CD4-positive, CD25-positive, alpha-beta regulatory T cell (primary cell): ENCODE results near the gene RNPEP. TPM values are rescaled to one million over a fixed set of nuclear protein-coding genes. Genes with fewer than 3 reads are reported as not detected.
A peak's percentile ranks its signal among the peaks of the same experiment; 100 is the strongest.

ENCODE experiments used
- ATAC-seq, 2 donors: fragments of 150-1000 bp; cut with Tn5 transposase; one replicate each; pipeline ENCODE4 v1.10.0; 2021; ENCODE audit warnings: low read depth in 2 of 2, moderate number of reproducible peaks in 2 of 2, moderate library complexity in 1 of 2
- DNase-seq, 3 donors: peaks; one replicate each; pipeline versions ENCODE4 v3.0.0 to v3.0.0-alpha.2; 2012 to 2022; ENCODE audit warnings: mixed read lengths in 1 of 3
- H3K27ac ChIP-seq: one replicate; pipeline ENCODE4 v1.7.0; 2013; ENCODE audit warnings: mild to moderate bottlenecking, low read length; ENCODE audit not compliant: insufficient read depth, poor library complexity, severe bottlenecking
- H3K27me3 ChIP-seq: one replicate; pipeline ENCODE4 v1.7.0; 2013; ENCODE audit warnings: low read length; ENCODE audit not compliant: control insufficient read depth, insufficient read depth
- H3K36me3 ChIP-seq: one replicate; pipeline ENCODE4 v1.7.0; 2013; ENCODE audit warnings: mild to moderate bottlenecking, low read length, moderate library complexity; ENCODE audit not compliant: control insufficient read depth, insufficient read depth
- H3K4me1 ChIP-seq: 2 replicates; pipeline ENCODE4 v1.7.0; 2013; ENCODE audit warnings: mild to moderate bottlenecking, low read length; ENCODE audit not compliant: insufficient read depth, control insufficient read depth, poor library complexity, severe bottlenecking
- H3K4me3 ChIP-seq: one replicate; pipeline ENCODE4 v1.7.0; 2013; ENCODE audit warnings: low read depth, mild to moderate bottlenecking, low read length, moderate library complexity
- H3K9me3 ChIP-seq, 2 experiments: 1 replicate in 1 of 2; 2 replicates in 1 of 2; pipeline ENCODE4 v1.7.0; 2013; ENCODE audit warnings: low read length in 2 of 2, mild to moderate bottlenecking in 1 of 2, moderate library complexity in 1 of 2; ENCODE audit not compliant: control insufficient read depth in 2 of 2
- H3K27ac Mint-ChIP-seq, 3 donors: one replicate each; pipeline ENCODE4 v1.8.0; 2020 to 2022; ENCODE audit warnings: mild to moderate bottlenecking in 3 of 3, mixed read lengths in 3 of 3, moderate library complexity in 2 of 3
- H3K27me3 Mint-ChIP-seq: one replicate; pipeline ENCODE4 v1.8.0; 2022; ENCODE audit warnings: mild to moderate bottlenecking, mixed read lengths
- H3K36me3 Mint-ChIP-seq: one replicate; pipeline ENCODE4 v1.8.0; 2020; ENCODE audit warnings: mixed read lengths
- H3K4me1 Mint-ChIP-seq, 4 donors: one replicate each; pipeline ENCODE4 v1.8.0; 2020 to 2022; ENCODE audit warnings: mixed read lengths in 4 of 4, mild to moderate bottlenecking in 1 of 4
- H3K4me3 Mint-ChIP-seq, 4 donors: one replicate each; pipeline ENCODE4 v1.8.0; 2020 to 2022; ENCODE audit warnings: mild to moderate bottlenecking in 4 of 4, mixed read lengths in 4 of 4, moderate library complexity in 3 of 4
- H3K9me3 Mint-ChIP-seq, 7 donors: one replicate each; pipeline ENCODE4 v1.8.0; 2020 to 2022; ENCODE audit warnings: mixed read lengths in 7 of 7, mild to moderate bottlenecking in 3 of 7, moderate library complexity in 2 of 7
- polyA plus RNA-seq, 4 donors: library from polyadenylated mRNA; unstranded; fragments of 300-500 nt; fragmentation: Illumina TruSeq; gene quantifications; one replicate each; pipeline ENCODE4 v1.2.3, GENCODE V29; 2021
- total RNA-seq: library from RNA; stranded (reverse); gene quantifications from one replicate; pipeline ENCODE4 v1.2.3, GENCODE V29; 2022

Gene RNPEP
- total and polyA plus RNA-seq, 5 donors from 2014 or later = 29.8 to 51.2 (median 31.8) TPM

- peaks cover 0 to 9% (median 9%) of the 10 kb centered on the region in 4 donors for H3K4me1 Mint-ChIP-seq
- DNase-seq (no peak), ATAC-seq (no peak)
- no peaks in the 10 kb centered on the region for H3K27me3 Mint-ChIP-seq
- Histone ChIP-seq H3K27me3 (no peaks in the 10 kb centered on the region), H3K4me3 (no peak overlapping the region), H3K4me1 (no peaks in the 10 kb centered on the region), H3K36me3 (peaks cover 70% of the 10 kb centered on the region), H3K9me3 (no peaks in the 10 kb centered on the region), H3K27ac (no peak overlapping the region)
- H3K9me3 Mint-ChIP-seq = no peaks in the 10 kb centered on the region
- no peak overlapping the region for H3K4me3 Mint-ChIP-seq
- H3K36me3 Mint-ChIP-seq = peaks cover 31% of the 10 kb centered on the region
- no peak overlapping the region for H3K27ac Mint-ChIP-seq
Measured at GRCh38 chr1:201964261-201964660, 18.2 kb upstream of the RNPEP start.

GRCh38 chr1:201966171-201966570, 16.3 kb upstream of the RNPEP start:
- Mint-ChIP-seq H3K27ac (no peak overlapping the region), H3K27me3 (no peaks in the 10 kb centered on the region), H3K4me3 (no peak overlapping the region), H3K9me3 (no peaks in the 10 kb centered on the region), H3K4me1 (peaks cover 0 to 9% (median 7%) of the 10 kb centered on the region in 4 donors), H3K36me3 (peaks cover 31% of the 10 kb centered on the region)
- no peaks in the 10 kb centered on the region for H3K4me1 ChIP-seq
- DNase-seq = no peak
- H3K27ac ChIP-seq = no peak overlapping the region
- ATAC-seq = no peak
- H3K27me3 ChIP-seq = no peaks in the 10 kb centered on the region
- H3K36me3 ChIP-seq = peaks cover 80% of the 10 kb centered on the region
- no peak overlapping the region for H3K4me3 ChIP-seq
- H3K9me3 ChIP-seq = no peaks in the 10 kb centered on the region

- peaks cover 0 to 6% (median 3%) of the 10 kb centered on the region in 4 donors for H3K4me1 Mint-ChIP-seq
- Histone ChIP-seq H3K36me3 (peaks cover 59% of the 10 kb centered on the region), H3K4me3 (no peak overlapping the region), H3K9me3 (no peaks in the 10 kb centered on the region), H3K27me3 (no peaks in the 10 kb centered on the region), H3K27ac (no peak overlapping the region), H3K4me1 (no peaks in the 10 kb centered on the region)
- no peak overlapping the region for H3K4me3 Mint-ChIP-seq
- ATAC-seq (no peak), DNase-seq (no peak)
- no peaks in the 10 kb centered on the region for H3K27me3 Mint-ChIP-seq
- peaks cover 23% of the 10 kb centered on the region for H3K36me3 Mint-ChIP-seq
- H3K9me3 Mint-ChIP-seq = no peaks in the 10 kb centered on the region
- no peak overlapping the region for H3K27ac Mint-ChIP-seq
Measured at GRCh38 chr1:201968202-201968925, 14.1 kb upstream of the RNPEP start.

GRCh38 chr1:201970334-201971159, 11.9 kb upstream of the RNPEP start:
- Histone ChIP-seq H3K27ac (no peak overlapping the region), H3K4me1 (no peaks in the 10 kb centered on the region), H3K9me3 (no peaks in the 10 kb centered on the region), H3K27me3 (no peaks in the 10 kb centered on the region), H3K36me3 (peaks cover 43% of the 10 kb centered on the region), H3K4me3 (no peak overlapping the region)
- Mint-ChIP-seq H3K27ac (no peak overlapping the region), H3K9me3 (no peaks in the 10 kb centered on the region), H3K27me3 (peaks cover 5% of the 10 kb centered on the region), H3K4me1 (peaks cover 0 to 6% (median 3%) of the 10 kb centered on the region in 4 donors), H3K4me3 (no peak overlapping the region), H3K36me3 (peaks cover 23% of the 10 kb centered on the region)
- no peak for ATAC-seq
- no peak for DNase-seq

- Histone ChIP-seq H3K36me3 (no peaks in the 10 kb centered on the region), H3K4me1 (peaks cover 13% of the 10 kb centered on the region), H3K9me3 (no peaks in the 10 kb centered on the region), H3K27me3 (no peaks in the 10 kb centered on the region), H3K27ac (peak overlapping the region; percentile 14), H3K4me3 (peak overlapping the region; percentile 69)
- Mint-ChIP-seq H3K36me3 (peaks cover 5% of the 10 kb centered on the region), H3K4me1 (peaks cover 12 to 31% (median 21%) of the 10 kb centered on the region in 4 donors), H3K9me3 (no peaks in the 10 kb centered on the region), H3K4me3 (peak overlapping the region; percentile 94 to 99 (median 97)), H3K27me3 (peaks cover 10% of the 10 kb centered on the region), H3K27ac (peak overlapping the region; percentile 94 to 99 (median 95))
- DNase-seq (peak in 2 of 3 donors; percentile 43 to 67), ATAC-seq (peak; percentile 67 to 72)
Measured at GRCh38 chr1:201982082-201982622, 296 bp upstream of the RNPEP start.

- no peak for ATAC-seq
- Histone ChIP-seq H3K27ac (peak overlapping the region; percentile 62), H3K9me3 (no peaks in the 10 kb centered on the region), H3K4me3 (peak overlapping the region; percentile 77), H3K27me3 (no peaks in the 10 kb centered on the region), H3K36me3 (no peaks in the 10 kb centered on the region), H3K4me1 (peaks cover 13% of the 10 kb centered on the region)
- Mint-ChIP-seq H3K36me3 (peaks cover 5% of the 10 kb centered on the region), H3K27ac (peak overlapping the region; percentile 92 to 96 (median 94)), H3K4me3 (peak overlapping the region; percentile 84 to 100 (median 96)), H3K9me3 (no peaks in the 10 kb centered on the region), H3K4me1 (peaks cover 12 to 31% (median 21%) of the 10 kb centered on the region in 4 donors), H3K27me3 (peaks cover 6% of the 10 kb centered on the region)
- DNase-seq = peak in 1 of 3 donors; percentile 28
Measured at GRCh38 chr1:201983380-201983805, 945 bp downstream of the RNPEP start.

GRCh38 chr1:201984446-201984845, 2.0 kb downstream of the RNPEP start:
- H3K9me3 Mint-ChIP-seq = no peaks in the 10 kb centered on the region
- Histone ChIP-seq H3K4me3 (no peak overlapping the region), H3K9me3 (no peaks in the 10 kb centered on the region), H3K36me3 (peaks cover 9% of the 10 kb centered on the region), H3K4me1 (peaks cover 13% of the 10 kb centered on the region), H3K27me3 (no peaks in the 10 kb centered on the region), H3K27ac (no peak overlapping the region)
- H3K27ac Mint-ChIP-seq = peak overlapping the region in 1 of 3 donors; percentile 96
- ATAC-seq (no peak), DNase-seq (no peak)
- H3K4me1 Mint-ChIP-seq = peaks cover 12 to 31% (median 21%) of the 10 kb centered on the region in 4 donors
- H3K36me3 Mint-ChIP-seq = peaks cover 11% of the 10 kb centered on the region
- H3K27me3 Mint-ChIP-seq = peaks cover 6% of the 10 kb centered on the region
- H3K4me3 Mint-ChIP-seq = peak overlapping the region; percentile 28 to 97 (median 80)
